Measurements from ENCODE around the gene NAALADL2.

The NAALADL2 gene

GRCh38 chr3:174937478-174937877, 78.3 kb downstream of the NAALADL2 start:
- no peaks in the 10 kb centered on the region for H3K27me3 ChIP-seq
- no peak for DNase-seq
- H3K4me1 ChIP-seq: no peaks in the 10 kb centered on the region
- intact Hi-C loops (cut with DNase I; ENCODE audit: low total_unique reads): no loop called here
- H3K36me3 ChIP-seq: no peaks in the 10 kb centered on the region
- no peak overlapping the region for H3K27ac ChIP-seq
- peaks cover 0 to 5% (median 0%) of the 10 kb centered on the region in 3 donors for H3K9me3 ChIP-seq
- no peak overlapping the region for H3K4me3 ChIP-seq
- TF ChIP-seq CTCF (IDR thresholded peaks at IDR 0.05): no peak

GRCh38 chr3:174938102-174938501, 79.0 kb downstream of the NAALADL2 start:
- no peaks in the 10 kb centered on the region for H3K36me3 ChIP-seq
- no peak overlapping the region for H3K27ac ChIP-seq
- no peak for TF ChIP-seq CTCF (IDR thresholded peaks at IDR 0.05)
- no peaks in the 10 kb centered on the region for H3K4me1 ChIP-seq
- DNase-seq: no peak
- H3K27me3 ChIP-seq: no peaks in the 10 kb centered on the region
- no peak overlapping the region for H3K4me3 ChIP-seq
- intact Hi-C loops (cut with DNase I; ENCODE audit: low total_unique reads): no loop called here
- H3K9me3 ChIP-seq: peaks cover 0 to 5% (median 0%) of the 10 kb centered on the region in 3 donors

- H3K4me1 ChIP-seq: peaks cover 0 to 4% (median under 1%) of the 10 kb centered on the region in 4 donors
- H3K27ac ChIP-seq: no peak overlapping the region
- peaks cover 0 to 5% (median 0%) of the 10 kb centered on the region in 3 donors for H3K9me3 ChIP-seq
- H3K36me3 ChIP-seq: no peaks in the 10 kb centered on the region
- no peak overlapping the region for H3K4me3 ChIP-seq
- intact Hi-C loops (cut with DNase I; ENCODE audit: low total_unique reads): no loop called here
- TF ChIP-seq CTCF (IDR thresholded peaks at IDR 0.05): no peak
- no peaks in the 10 kb centered on the region for H3K27me3 ChIP-seq
- DNase-seq: no peak
Measured at GRCh38 chr3:174940151-174940550, 81.0 kb downstream of the NAALADL2 start.

GRCh38 chr3:174945276-174945675, 86.1 kb downstream of the NAALADL2 start:
- Histone ChIP-seq H3K27ac (no peak overlapping the region), H3K4me3 (no peak overlapping the region), H3K9me3 (peaks cover 0 to 5% (median 0%) of the 10 kb centered on the region in 3 donors), H3K4me1 (peaks cover 0 to 44% (median 9%) of the 10 kb centered on the region in 4 donors), H3K27me3 (no peaks in the 10 kb centered on the region), H3K36me3 (no peaks in the 10 kb centered on the region)
- TF ChIP-seq CTCF (IDR thresholded peaks at IDR 0.05): no peak
- no peak for DNase-seq
- intact Hi-C loops (cut with DNase I; ENCODE audit: low total_unique reads): no loop called here

GRCh38 chr3:174945951-174946350, 86.8 kb downstream of the NAALADL2 start:
- TF ChIP-seq CTCF (IDR thresholded peaks at IDR 0.05): no peak
- H3K27me3 ChIP-seq: no peaks in the 10 kb centered on the region
- H3K36me3 ChIP-seq: no peaks in the 10 kb centered on the region
- H3K4me3 ChIP-seq: no peak overlapping the region
- intact Hi-C loops (cut with DNase I; ENCODE audit: low total_unique reads): no loop called here
- peaks cover 0 to 5% (median 0%) of the 10 kb centered on the region in 3 donors for H3K9me3 ChIP-seq
- no peak for DNase-seq
- no peak overlapping the region for H3K27ac ChIP-seq
- peaks cover 0 to 50% (median 10%) of the 10 kb centered on the region in 4 donors for H3K4me1 ChIP-seq

- Histone ChIP-seq H3K4me1 (peaks cover 0 to 60% (median 12%) of the 10 kb centered on the region in 4 donors), H3K9me3 (no peaks in the 10 kb centered on the region), H3K36me3 (no peaks in the 10 kb centered on the region), H3K27me3 (no peaks in the 10 kb centered on the region), H3K27ac (peak overlapping the region in 1 of 2 donors; percentile 9), H3K4me3 (no peak overlapping the region)
- no peak for TF ChIP-seq CTCF (IDR thresholded peaks at IDR 0.05)
- no peak for DNase-seq
- intact Hi-C loops (cut with DNase I; ENCODE audit: low total_unique reads): no loop called here
Measured at GRCh38 chr3:174949523-174949922, 90.4 kb downstream of the NAALADL2 start.

Measured in tibial artery (tissue), 4 donors.